Gastroesophageal sphincter (tissue), 3 donors: ENCODE data around the gene SCFD2.
"Not testable (repeated sequence)": the region's sequence is repeated elsewhere in the genome, so short reads cannot be mapped to it uniquely, and the experiment has no call there.

Experiments
- EP300 ChIP-seq: sonication (generic); formaldehyde crosslinking; IDR thresholded peaks from one replicate; pipeline ENCODE4 v1.6.1; 2017; ENCODE audit warnings: antibody characterized with exemption, mild to moderate bottlenecking
- POLR2A ChIP-seq, 2 donors: fragments of 450-650 bp; IDR thresholded peaks; one replicate each; pipeline ENCODE4 v1.6.1; 2017; ENCODE audit warnings: antibody characterized with exemption in 2 of 2, mild to moderate bottlenecking in 2 of 2, moderate library complexity in 1 of 2
- TF ChIP-seq, protein P1 (sequence below), 4 experiments: fragments of 200-600 bp in 2 of 4; fragments of 450-650 bp in 2 of 4; sonication (generic) in 1 of 4; IDR thresholded peaks; one replicate each; pipeline ENCODE4 v1.5.1; 2017 to 2019; ENCODE audit warnings: antibody characterized with exemption in 4 of 4, mild to moderate bottlenecking in 2 of 4, moderate library complexity in 2 of 4

DNA sequence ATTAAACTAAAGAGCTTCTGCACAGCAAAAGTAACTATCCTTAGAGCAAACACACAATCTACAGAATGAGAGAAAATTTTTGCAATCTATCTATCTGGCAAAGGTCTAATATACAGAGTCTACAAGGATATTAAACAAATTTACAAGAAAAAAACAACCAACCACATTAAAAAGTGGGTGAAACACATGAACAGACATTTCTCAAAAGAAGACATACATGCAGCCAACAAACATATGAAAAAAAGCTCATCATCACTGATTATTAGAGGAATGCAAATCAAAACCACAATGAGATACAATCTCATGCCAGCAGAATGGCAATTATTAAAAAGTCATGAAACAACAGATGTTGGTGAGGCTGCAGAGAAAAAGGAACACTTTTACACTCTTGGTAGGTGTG lies 73.7 kb downstream of the SCFD2 start:
- not testable (repeated sequence) for TF ChIP-seq POLR2A (IDR thresholded peaks at IDR 0.05); EP300
- TF ChIP-seq, protein P1, sequence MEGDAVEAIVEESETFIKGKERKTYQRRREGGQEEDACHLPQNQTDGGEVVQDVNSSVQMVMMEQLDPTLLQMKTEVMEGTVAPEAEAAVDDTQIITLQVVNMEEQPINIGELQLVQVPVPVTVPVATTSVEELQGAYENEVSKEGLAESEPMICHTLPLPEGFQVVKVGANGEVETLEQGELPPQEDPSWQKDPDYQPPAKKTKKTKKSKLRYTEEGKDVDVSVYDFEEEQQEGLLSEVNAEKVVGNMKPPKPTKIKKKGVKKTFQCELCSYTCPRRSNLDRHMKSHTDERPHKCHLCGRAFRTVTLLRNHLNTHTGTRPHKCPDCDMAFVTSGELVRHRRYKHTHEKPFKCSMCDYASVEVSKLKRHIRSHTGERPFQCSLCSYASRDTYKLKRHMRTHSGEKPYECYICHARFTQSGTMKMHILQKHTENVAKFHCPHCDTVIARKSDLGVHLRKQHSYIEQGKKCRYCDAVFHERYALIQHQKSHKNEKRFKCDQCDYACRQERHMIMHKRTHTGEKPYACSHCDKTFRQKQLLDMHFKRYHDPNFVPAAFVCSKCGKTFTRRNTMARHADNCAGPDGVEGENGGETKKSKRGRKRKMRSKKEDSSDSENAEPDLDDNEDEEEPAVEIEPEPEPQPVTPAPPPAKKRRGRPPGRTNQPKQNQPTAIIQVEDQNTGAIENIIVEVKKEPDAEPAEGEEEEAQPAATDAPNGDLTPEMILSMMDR (IDR thresholded peaks at IDR 0.05) = not testable (repeated sequence)
